ENCODE measurements around the gene RPL28.
A peak's percentile ranks its signal among the peaks of the same experiment; 100 is the strongest.
"Not testable (repeated sequence)": the region's sequence is repeated elsewhere in the genome, so short reads cannot be mapped to it uniquely, and the experiment has no call there.

Gene RPL28

DNA sequence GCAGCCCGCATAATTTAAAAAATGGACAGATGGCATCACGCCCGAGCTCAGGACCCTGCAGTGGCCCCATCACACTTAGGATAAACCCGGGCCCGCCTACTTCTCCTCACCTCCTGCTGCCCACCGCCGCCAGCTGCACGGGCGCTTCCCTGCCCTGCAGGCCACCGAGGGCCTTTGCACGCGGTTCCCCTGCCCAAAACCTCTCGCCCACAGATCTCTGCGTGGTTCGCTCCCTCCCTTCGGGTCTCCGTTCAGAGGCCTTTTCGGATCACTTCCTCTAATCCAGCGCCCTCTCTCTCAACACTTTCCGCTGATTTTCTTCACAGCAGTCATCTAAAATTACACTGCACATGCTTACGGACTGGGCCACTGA lies 55.6 kb downstream of the RPL28 start:
- peaks cover 15 to 16% of the 10 kb centered on the region in 2 donors for H3K4me1 Mint-ChIP-seq (ENCODE audit: low read depth in 2 of 2)
- no peak for ATAC-seq (replicated peaks)
- no peaks in the 10 kb centered on the region for H3K9me3 Mint-ChIP-seq
- peaks cover 3% of the 10 kb centered on the region for H3K36me3 Mint-ChIP-seq (ENCODE audit: insufficient read depth)
- peak overlapping the region; percentile 16 to 36 for H3K4me3 Mint-ChIP-seq
- no peak overlapping the region for H3K27ac Mint-ChIP-seq
- peaks cover 83 to 86% of the 10 kb centered on the region in 2 donors for H3K27me3 Mint-ChIP-seq
- DNase-seq, result no peak

DNA sequence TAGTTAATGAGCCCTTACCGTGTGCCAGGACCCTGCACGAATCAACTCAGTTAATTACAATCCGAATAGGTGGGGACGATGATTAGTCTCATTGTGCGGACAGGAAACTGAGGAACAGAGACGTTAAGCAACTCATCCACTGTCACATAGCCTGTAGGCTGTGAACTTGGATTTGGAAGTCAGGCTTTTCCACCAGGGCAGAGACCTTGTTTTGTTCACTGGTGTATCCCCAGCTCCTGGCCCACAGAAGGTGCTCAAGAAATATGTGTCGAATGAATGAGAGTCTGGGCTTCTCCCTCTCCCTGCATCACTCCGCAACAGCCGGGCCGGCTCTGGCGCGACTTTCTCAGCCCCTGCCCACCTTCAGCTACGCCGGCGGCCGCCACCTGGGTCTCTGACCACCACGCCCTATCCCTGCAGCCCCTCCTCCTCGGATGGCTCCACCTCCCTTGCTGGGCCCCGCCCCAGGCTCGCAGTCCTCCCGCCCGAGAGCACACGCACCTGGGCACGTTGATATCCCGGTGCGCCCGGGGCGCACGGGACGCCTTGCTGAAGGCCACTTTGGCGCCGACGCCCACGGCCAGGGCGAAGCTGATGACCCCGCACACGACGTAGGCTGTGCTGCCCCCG lies 56.1 kb downstream of the RPL28 start:
- no peak for DNase-seq
- H3K4me1 Mint-ChIP-seq (ENCODE audit: low read depth in 2 of 2), result peaks cover 15 to 16% of the 10 kb centered on the region in 2 donors
- peaks cover 78 to 81% of the 10 kb centered on the region in 2 donors for H3K27me3 Mint-ChIP-seq
- peaks cover 3% of the 10 kb centered on the region for H3K36me3 Mint-ChIP-seq (ENCODE audit: insufficient read depth)
- H3K4me3 Mint-ChIP-seq, result peak overlapping the region; percentile 16 to 36
- ATAC-seq (replicated peaks), result no peak
- H3K9me3 Mint-ChIP-seq, result no peaks in the 10 kb centered on the region
- no peak overlapping the region for H3K27ac Mint-ChIP-seq

DNA sequence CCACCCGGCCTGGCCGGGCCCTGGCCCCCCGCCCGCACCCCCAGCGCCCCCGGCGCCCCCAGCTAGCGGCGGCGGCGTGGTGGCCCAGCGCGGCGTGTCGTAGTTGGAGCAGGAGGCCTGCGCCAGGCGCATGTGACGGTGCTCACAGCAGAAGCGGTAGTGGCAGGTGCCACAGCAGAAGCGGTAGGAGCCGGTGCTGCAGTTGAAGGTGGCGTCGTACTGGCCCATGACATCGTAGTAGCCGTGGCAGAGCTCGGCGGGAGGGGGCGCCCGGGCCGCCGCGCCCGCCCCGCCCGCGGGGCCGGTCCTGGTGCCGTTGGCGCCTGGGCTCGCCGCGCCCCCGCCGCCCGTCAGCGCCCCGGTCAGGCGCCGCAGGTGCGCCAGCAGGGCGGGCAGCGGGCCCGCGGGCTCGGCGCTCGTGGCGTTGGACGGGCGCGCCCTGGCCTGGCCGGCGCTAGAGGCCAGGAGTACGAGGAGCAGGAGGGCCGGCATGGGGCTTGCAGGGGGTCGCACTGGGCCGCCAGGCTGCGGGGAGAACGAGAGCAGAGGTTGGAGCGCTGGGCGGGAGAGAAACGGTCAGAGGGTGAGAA lies 56.7 kb downstream of the RPL28 start:
- Mint-ChIP-seq H3K36me3 (ENCODE audit: insufficient read depth) (peaks cover 3% of the 10 kb centered on the region), H3K27ac (no peak overlapping the region), H3K4me3 (no peak overlapping the region), H3K27me3 (peaks cover 72 to 74% of the 10 kb centered on the region in 2 donors), H3K4me1 (ENCODE audit: low read depth in 2 of 2) (peaks cover 10 to 15% of the 10 kb centered on the region in 2 donors), H3K9me3 (no peaks in the 10 kb centered on the region)
- ATAC-seq (replicated peaks), result peak; percentile 65
- DNase-seq, result no peak

DNA sequence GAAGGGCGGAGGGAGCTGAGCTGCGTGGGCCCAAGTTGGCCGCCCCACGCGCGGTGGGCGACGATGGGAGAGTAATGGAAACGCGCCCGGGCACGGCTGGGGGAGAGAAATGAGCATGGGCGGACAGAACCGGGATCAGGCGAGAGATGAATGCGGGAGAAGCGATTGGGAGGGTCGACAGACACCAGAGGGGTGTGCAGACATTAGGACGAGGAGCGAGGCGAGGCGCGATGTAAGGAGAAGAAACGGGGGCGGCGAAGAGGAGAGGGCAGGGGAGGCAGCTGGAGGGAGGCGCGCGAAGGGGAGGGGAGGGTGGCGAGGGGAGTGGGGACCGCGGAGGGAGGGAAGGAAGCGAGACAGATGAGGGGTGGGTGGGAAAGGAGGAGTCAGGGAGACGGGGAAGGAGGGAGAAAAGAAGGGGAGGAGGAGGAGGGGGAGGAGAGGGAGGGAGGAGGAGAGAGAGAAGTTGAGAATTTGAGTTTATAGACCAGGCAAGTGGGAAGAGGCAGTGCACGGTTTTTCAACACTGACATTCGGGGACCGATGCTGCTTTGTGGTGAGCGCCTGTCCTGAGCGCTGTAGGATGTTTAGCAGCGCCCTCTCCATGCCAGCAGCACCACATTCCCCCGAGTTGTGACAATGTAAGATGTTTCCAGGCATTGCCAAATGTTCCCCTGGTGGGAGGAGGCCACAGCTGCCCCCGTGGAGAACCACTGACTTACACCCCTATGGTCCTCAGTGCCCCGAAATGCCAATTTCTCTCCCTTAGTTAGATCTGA lies 57.5 kb downstream of the RPL28 start, which contains the start of gene SHISA7:
TSS of gene SHISA7 (minus strand) at position 256 of the 779 bp plus-strand sequence. CDS start 437 bp downstream, outside the sequence.
- Mint-ChIP-seq H3K4me1 (ENCODE audit: low read depth in 2 of 2) (peaks cover 10 to 15% of the 10 kb centered on the region in 2 donors), H3K27ac (no peak within 1 kb of the TSS), H3K4me3 (peak within 1 kb of the TSS; percentile 5 to 20), H3K36me3 (ENCODE audit: insufficient read depth) (peaks cover 3% of the 10 kb centered on the region), H3K27me3 (peaks cover 66 to 68% of the 10 kb centered on the region in 2 donors), H3K9me3 (no peaks in the 10 kb centered on the region)
- DNase-seq (no peak), ATAC-seq (replicated peaks) (no peak)

DNA sequence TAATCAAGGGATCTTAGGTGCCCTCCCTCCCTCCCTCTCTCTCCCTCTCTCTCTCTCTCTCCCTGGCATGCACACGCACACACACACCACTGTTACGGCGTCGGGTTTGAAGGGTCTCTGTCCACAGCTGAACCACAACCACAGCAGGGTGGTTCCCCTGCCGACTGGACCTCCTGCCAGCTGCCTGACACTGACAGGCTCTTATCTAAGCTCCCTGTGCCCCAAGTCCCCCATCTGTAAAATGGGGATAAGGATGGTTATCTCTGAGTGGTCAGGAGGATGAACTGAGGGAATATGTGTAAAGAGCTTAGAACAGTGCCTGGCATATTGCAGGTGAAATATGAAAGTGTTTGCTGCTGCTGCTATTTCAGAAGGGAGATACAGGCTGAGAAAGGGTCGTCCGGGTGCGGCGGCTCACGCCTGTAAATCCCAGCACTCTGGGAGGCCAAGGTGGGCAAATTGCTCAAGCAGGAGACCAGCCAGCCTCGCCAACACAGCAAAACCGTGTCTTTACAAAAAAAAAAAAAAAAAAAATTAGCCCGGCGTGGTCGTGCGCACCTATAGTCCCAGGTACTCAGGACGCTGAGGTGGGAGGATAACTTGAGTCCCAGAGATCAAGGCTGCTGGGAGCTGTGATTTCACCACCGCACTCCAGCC lies 58.2 kb downstream of the RPL28 start:
- no peak overlapping the region for H3K27ac Mint-ChIP-seq
- peaks cover 59 to 61% of the 10 kb centered on the region in 2 donors for H3K27me3 Mint-ChIP-seq
- H3K4me1 Mint-ChIP-seq (ENCODE audit: low read depth in 2 of 2), result peaks cover 10 to 15% of the 10 kb centered on the region in 2 donors
- DNase-seq (no peak), ATAC-seq (replicated peaks) (no peak)
- peaks cover under 1% of the 10 kb centered on the region for H3K36me3 Mint-ChIP-seq (ENCODE audit: insufficient read depth)
- peak overlapping the region in 1 of 2 donors; percentile 2 for H3K4me3 Mint-ChIP-seq
- no peaks in the 10 kb centered on the region for H3K9me3 Mint-ChIP-seq

DNA sequence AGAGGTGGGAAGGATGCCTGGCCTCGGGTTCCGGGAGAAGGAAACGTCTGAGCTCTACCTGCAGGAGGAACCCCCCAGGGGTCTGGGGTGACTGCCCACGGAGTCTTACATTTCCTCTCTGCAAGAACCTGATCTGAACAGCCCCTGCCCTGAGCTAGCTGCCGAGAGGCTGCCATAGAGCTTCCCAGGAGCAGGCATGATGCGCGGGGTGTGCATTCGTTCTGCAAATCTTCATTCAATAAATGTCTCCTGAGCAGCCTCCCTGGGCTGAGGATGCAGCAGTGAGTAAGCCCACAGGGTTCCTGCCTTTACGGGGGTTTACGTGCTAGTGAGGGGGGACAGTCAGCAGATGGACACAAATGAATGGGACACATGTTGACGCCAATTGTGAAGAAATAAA lies 58.9 kb downstream of the RPL28 start:
- H3K9me3 Mint-ChIP-seq, result no peaks in the 10 kb centered on the region
- DNase-seq (no peak), ATAC-seq (replicated peaks) (no peak)
- no peak overlapping the region for H3K27ac Mint-ChIP-seq
- H3K36me3 Mint-ChIP-seq (ENCODE audit: insufficient read depth), result no peaks in the 10 kb centered on the region
- peaks cover 52 to 54% of the 10 kb centered on the region in 2 donors for H3K27me3 Mint-ChIP-seq
- H3K4me3 Mint-ChIP-seq, result no peak overlapping the region
- H3K4me1 Mint-ChIP-seq (ENCODE audit: low read depth in 2 of 2), result peaks cover 10 to 15% of the 10 kb centered on the region in 2 donors

DNA sequence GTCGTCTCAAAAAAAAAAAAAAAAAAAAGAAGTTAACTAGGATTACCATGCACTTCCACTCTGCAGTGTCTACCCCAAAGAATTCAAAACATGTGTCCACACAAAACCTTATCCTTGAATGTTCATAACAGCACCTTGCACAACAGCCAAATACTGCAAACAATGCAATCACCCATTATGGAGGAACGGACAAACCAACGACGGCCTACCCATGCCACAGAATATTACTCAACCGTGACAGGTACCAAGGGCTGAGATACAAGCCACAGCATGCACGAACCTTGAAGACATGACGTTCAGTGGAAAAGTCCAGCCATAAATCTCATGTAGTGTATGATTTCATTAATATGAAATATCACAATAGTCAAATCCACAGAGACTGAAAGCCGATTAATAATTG lies 60.3 kb downstream of the RPL28 start:
- no peak overlapping the region for H3K4me3 Mint-ChIP-seq
- H3K36me3 Mint-ChIP-seq (ENCODE audit: insufficient read depth), result no peaks in the 10 kb centered on the region
- H3K9me3 Mint-ChIP-seq, result no peaks in the 10 kb centered on the region
- DNase-seq (no peak), ATAC-seq (replicated peaks) (no peak)
- H3K4me1 Mint-ChIP-seq (ENCODE audit: low read depth in 2 of 2), result peaks cover 12% of the 10 kb centered on the region in 2 donors
- peaks cover 38 to 52% of the 10 kb centered on the region in 2 donors for H3K27me3 Mint-ChIP-seq
- H3K27ac Mint-ChIP-seq, result no peak overlapping the region

DNA sequence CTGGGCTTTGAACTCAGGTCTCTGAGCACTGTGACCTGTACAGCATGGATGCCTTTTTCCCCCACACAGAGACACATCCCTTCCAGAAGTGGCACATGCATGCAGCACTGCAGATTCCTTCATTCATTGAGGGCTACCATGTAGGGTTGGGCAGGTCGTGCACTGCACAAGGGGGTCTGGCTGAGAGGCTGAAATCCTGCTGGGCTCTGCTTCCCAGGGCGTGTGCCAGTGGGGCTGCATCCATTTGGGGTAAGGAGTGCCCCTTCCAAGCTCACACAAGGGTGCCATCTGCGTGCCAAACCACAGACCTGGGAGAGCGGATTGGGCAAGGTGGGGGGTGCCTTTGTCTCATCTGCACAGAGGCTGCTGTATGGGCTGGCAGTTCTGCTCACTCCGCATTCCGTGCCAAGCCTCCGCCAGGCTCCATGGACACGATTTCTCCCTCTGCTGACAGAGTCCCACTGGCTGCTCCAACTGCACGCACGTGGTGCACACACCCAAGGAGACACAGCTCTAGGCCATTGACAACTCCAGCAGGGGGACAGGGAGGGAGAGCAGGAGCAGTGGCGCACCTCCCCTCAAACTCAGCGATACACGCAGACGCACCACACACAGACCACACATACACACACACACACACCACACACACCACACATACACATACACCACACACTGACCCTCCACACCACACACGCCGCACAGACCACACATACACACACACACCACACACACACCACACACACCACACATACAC lies 61.9 kb downstream of the RPL28 start:
- ATAC-seq (replicated peaks) (no peak), DNase-seq (no peak)
- peaks cover 6 to 10% of the 10 kb centered on the region in 2 donors for H3K4me1 Mint-ChIP-seq (ENCODE audit: low read depth in 2 of 2)
- peaks cover 4% of the 10 kb centered on the region for H3K36me3 Mint-ChIP-seq (ENCODE audit: insufficient read depth)
- H3K27ac Mint-ChIP-seq, result no peak overlapping the region
- H3K9me3 Mint-ChIP-seq, result no peaks in the 10 kb centered on the region
- H3K4me3 Mint-ChIP-seq, result no peak overlapping the region
- peaks cover 27 to 50% of the 10 kb centered on the region in 2 donors for H3K27me3 Mint-ChIP-seq

DNA sequence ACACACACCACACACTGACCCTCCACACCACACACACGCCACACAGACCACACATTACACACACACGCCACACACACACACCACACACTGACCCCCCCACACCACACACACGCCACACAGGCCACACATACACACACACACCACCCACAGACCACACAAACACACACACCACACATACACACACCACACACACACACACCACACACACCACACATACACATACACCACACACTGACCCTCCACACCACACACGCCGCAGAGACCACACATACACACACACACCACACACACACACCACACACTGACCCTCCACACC lies 62.4 kb downstream of the RPL28 start:
- DNase-seq; H3K27ac Mint-ChIP-seq; H3K36me3 Mint-ChIP-seq (ENCODE audit: insufficient read depth); H3K4me3 Mint-ChIP-seq; ATAC-seq (replicated peaks); H3K9me3 Mint-ChIP-seq: not testable (repeated sequence)
- Mint-ChIP-seq H3K4me1 (ENCODE audit: low read depth in 2 of 2) (peaks cover 4 to 13% of the 10 kb centered on the region in 2 donors), H3K27me3 (peaks cover 25 to 46% of the 10 kb centered on the region in 2 donors)

DNA sequence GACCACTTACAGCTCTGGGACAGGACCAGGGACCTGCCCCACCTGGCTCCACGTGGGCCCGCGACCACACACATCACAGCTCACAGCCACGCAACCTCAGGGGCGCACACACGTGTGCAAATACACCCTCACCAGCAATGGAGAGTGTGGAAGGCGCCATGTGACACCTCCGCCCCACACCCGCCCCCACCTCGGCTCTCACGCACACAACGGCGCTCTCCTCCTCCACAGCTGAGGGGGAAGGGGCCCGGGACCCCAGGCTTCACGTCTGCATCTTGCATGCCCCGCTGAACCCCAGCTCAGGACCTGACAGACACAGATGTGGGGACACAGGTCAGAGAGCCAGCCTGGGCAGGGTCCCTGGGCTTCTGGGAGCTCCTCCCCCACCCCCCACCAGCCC lies 63.7 kb downstream of the RPL28 start:
- ATAC-seq (replicated peaks) (no peak), DNase-seq (no peak)
- Mint-ChIP-seq H3K4me1 (ENCODE audit: low read depth in 2 of 2) (peaks cover 5 to 17% of the 10 kb centered on the region in 2 donors), H3K27me3 (peaks cover 25 to 43% of the 10 kb centered on the region in 2 donors), H3K4me3 (no peak overlapping the region), H3K9me3 (no peaks in the 10 kb centered on the region), H3K27ac (no peak overlapping the region), H3K36me3 (ENCODE audit: insufficient read depth) (peaks cover 4% of the 10 kb centered on the region)

DNA sequence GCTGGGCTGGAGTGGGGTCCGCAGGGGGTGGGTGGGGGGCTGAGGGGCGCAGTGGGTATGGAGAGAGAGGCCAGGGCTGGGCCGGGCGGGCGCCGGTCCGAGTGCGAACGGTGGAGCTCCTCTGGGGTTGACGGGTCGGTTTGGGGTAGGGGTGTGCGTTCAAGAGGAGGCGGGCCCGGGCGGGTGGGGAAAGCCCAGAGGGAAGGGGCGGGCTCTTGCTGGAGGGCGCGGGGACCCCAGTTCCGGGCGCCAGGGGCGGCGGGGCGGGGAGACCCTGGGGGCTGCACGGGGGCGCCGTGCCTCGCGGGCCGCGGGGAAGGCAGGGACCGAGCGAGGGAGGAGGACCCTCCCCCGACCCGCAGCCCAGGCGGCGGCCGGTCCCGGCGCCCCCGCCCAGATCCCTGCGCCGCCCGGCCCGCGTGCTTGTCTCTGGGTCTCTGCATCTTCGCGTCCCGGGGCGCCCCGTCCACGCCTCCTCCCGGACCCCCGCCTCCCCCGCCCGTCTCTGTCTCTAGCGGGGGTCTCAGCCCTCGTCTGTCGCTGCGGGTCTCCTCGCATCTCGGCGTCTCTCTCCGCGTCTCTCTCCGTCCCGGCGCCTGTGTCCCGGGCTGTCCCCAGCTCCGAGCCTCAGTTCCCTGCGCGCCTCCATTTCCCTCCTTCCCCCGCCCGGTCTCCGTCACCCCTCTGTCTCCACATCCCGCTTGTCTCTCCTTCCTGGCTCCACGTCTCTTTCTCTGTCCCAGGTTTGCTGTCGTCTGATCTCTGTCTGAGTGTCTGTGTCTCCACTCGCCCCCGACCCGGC lies 65.6 kb downstream of the RPL28 start:
- Mint-ChIP-seq H3K27ac (peak overlapping the region in 1 of 2 donors; percentile 64), H3K36me3 (ENCODE audit: insufficient read depth) (peaks cover 4% of the 10 kb centered on the region), H3K4me1 (ENCODE audit: low read depth in 2 of 2) (peaks cover 5 to 17% of the 10 kb centered on the region in 2 donors), H3K27me3 (peaks cover 26 to 27% of the 10 kb centered on the region in 2 donors), H3K4me3 (peak overlapping the region; percentile 60 to 67), H3K9me3 (no peaks in the 10 kb centered on the region)
- ATAC-seq (replicated peaks) (peak; percentile 52), DNase-seq (no peak)
